B cell (primary cell): Measurements from ENCODE around the gene YJEFN3. TPM values are rescaled to one million over a fixed set of nuclear protein-coding genes. Genes with fewer than 3 reads are reported as not detected.

Experiments
- ATAC-seq: fragments of 200-7000 bp; cut with Tn5 transposase; one replicate; pipeline ENCODE4 v1.10.0; 2021; ENCODE audit warnings: low read depth, mild to moderate bottlenecking, moderate number of reproducible peaks, moderate library complexity
- CTCF ChIA-PET: fragments of 350-600 bp; sonication (Branson Sonifier 250); formaldehyde crosslinking; loops from one replicate; lab custom pipeline; 2021; ENCODE audit warnings: antibody characterized with exemption, inconsistent platforms; lab: Charles Lee
- POLR2A ChIA-PET: fragments of 350-600 bp; sonication (Branson Sonifier 250); formaldehyde crosslinking; loops from one replicate; lab custom pipeline; 2021; ENCODE audit warnings: antibody characterized with exemption; lab: Charles Lee
- DNase-seq: peaks from one replicate; pipeline ENCODE4 v3.0.0; 2013
- H2AFZ ChIP-seq: 2 replicates; pipeline ENCODE4 v1.6.1; 2012; ENCODE audit warnings: mild to moderate bottlenecking, low read depth, low read length; ENCODE audit not compliant: insufficient read depth, poor library complexity, severe bottlenecking
- H3K27ac ChIP-seq, 2 donors: 1 replicate in 1 of 2; 2 replicates in 1 of 2; pipeline ENCODE4 v1.5.1; 2012 to 2013; ENCODE audit warnings: low read length in 2 of 2, mild to moderate bottlenecking in 2 of 2, moderate library complexity in 1 of 2
- H3K27me3 ChIP-seq, 4 experiments: fragments of 200-600 bp in 1 of 4; sonication (generic) in 1 of 4; replicated peaks in 1 of 4; 1 replicate in 2 of 4; 2 replicates in 2 of 4; pipeline versions ENCODE4 v1.6.1 to v1.7.0; 2013 to 2016; ENCODE audit warnings: low read length in 3 of 4, mild to moderate bottlenecking in 2 of 4, mixed read lengths in 1 of 4, moderate library complexity in 1 of 4; ENCODE audit not compliant: insufficient read depth in 4 of 4, control insufficient read depth in 3 of 4; ENCODE audit errors: control extremely low read depth in 1 of 4
- H3K36me3 ChIP-seq, 2 experiments: replicated peaks in 1 of 2; 1 replicate in 1 of 2; 2 replicates in 1 of 2; pipeline versions ENCODE4 v1.6.1 to v1.7.1; 2013; ENCODE audit warnings: low read length in 1 of 2; ENCODE audit not compliant: insufficient read depth in 2 of 2, control insufficient read depth in 1 of 2; ENCODE audit errors: control extremely low read depth in 1 of 2, extremely low read depth in 1 of 2
- H3K4me1 ChIP-seq, 2 donors: fragments of 200-600 bp in 1 of 2; sonication (generic) in 1 of 2; 1 replicate in 1 of 2; 2 replicates in 1 of 2; pipeline versions ENCODE4 v1.5.1 to v1.6.1; 2013 to 2017; ENCODE audit warnings: low read length in 2 of 2; ENCODE audit not compliant: control insufficient read depth in 2 of 2, insufficient read depth in 2 of 2
- H3K4me2 ChIP-seq: replicated peaks from 2 replicates; pipeline ENCODE3; 2012; ENCODE audit warnings: mild to moderate bottlenecking, low read depth, low read length; ENCODE audit not compliant: poor library complexity, severe bottlenecking
- H3K4me3 ChIP-seq, 5 experiments: fragments of 200-600 bp in 1 of 5; sonication (generic) in 1 of 5; 1 replicate in 3 of 5; 2 replicates in 2 of 5; pipeline versions ENCODE4 v1.5.1 to v1.7.0; 2011 to 2016; ENCODE audit warnings: low read length in 4 of 5, mild to moderate bottlenecking in 4 of 5, low read depth in 2 of 5, control low read depth in 1 of 5, moderate library complexity in 1 of 5; ENCODE audit not compliant: insufficient read depth in 1 of 5; ENCODE audit errors: control extremely low read depth in 1 of 5, extremely low read depth in 1 of 5
- H3K79me2 ChIP-seq: fragments of 200-600 bp; sonication (generic); one replicate; pipeline ENCODE4 v1.6.0; 2016; ENCODE audit warnings: low read length; ENCODE audit not compliant: control insufficient read depth, insufficient read depth
- H3K9ac ChIP-seq: fragments of 200-600 bp; sonication (generic); 2 replicates; pipeline ENCODE4 v1.6.1; 2017; ENCODE audit warnings: mild to moderate bottlenecking, low read length, moderate library complexity
- H3K9me3 ChIP-seq, 3 donors: one replicate each; pipeline versions ENCODE4 v1.6.1 to v1.7.1; 2013; ENCODE audit warnings: low read length in 2 of 3; ENCODE audit not compliant: control insufficient read depth in 2 of 3, insufficient read depth in 1 of 3; ENCODE audit errors: control extremely low read depth in 1 of 3
- H4K20me1 ChIP-seq: 2 replicates; pipeline ENCODE4 v1.6.0; 2012; ENCODE audit warnings: mild to moderate bottlenecking, low read length; ENCODE audit not compliant: insufficient read depth, control insufficient read depth, poor library complexity, severe bottlenecking
- H3K27ac Mint-ChIP-seq: one replicate; pipeline ENCODE4 v1.8.0; 2021; ENCODE audit warnings: mixed read lengths
- H3K27me3 Mint-ChIP-seq: one replicate; pipeline ENCODE4 v1.8.0; 2021; ENCODE audit warnings: mixed read lengths
- H3K4me1 Mint-ChIP-seq: one replicate; pipeline ENCODE4 v1.8.0; 2021; ENCODE audit warnings: mixed read lengths
- H3K4me3 Mint-ChIP-seq: one replicate; pipeline ENCODE4 v1.8.0; 2021; ENCODE audit warnings: mixed read lengths
- H3K9me3 Mint-ChIP-seq: one replicate; pipeline ENCODE4 v1.8.0; 2022; ENCODE audit warnings: mixed read lengths; ENCODE audit not compliant: insufficient read depth
- CTCF ChIP-seq: fragments of 200-600 bp; IDR thresholded peaks from one replicate; pipeline ENCODE4 v1.8.0; 2022; ENCODE audit warnings: antibody characterized with exemption, mild to moderate bottlenecking
- EZH2 ChIP-seq: IDR thresholded peaks from 2 replicates; pipeline ENCODE4 v1.6.1; 2012; ENCODE audit warnings: borderline replicate concordance, low read depth, mild to moderate bottlenecking, moderate library complexity, low read length; ENCODE audit not compliant: insufficient read depth, poor library complexity, severe bottlenecking
- WGBS: methylation state at CpG from one replicate; pipeline ENCODE4 v1.1.5; 2013; ENCODE audit warnings: missing lambda C conversion rate; ENCODE audit not compliant: insufficient coverage; 5-methylcytosine and 5-hydroxymethylcytosine counted together
- intact Hi-C: fragments of 100-400 bp; cut with micrococcal nuclease; formaldehyde crosslinking; loops from one replicate; pipeline ENCODE4 v1.10.0; 2022
- polyA plus RNA-seq: library from polyadenylated mRNA; depleted of rRNA; stranded (reverse); fragments of >200 nt; gene quantifications from 2 replicates; pipeline ENCODE4 v1.2.3, GENCODE V29; 2012
- total RNA-seq, 2 donors: library from RNA; stranded (reverse); fragments of 120-200 nt in 1 of 2; gene quantifications; 1 replicate in 1 of 2; 2 replicates in 1 of 2; pipeline versions ENCODE4 v1.2.3 to v1.2.4, GENCODE V29; 2013 to 2022

The YJEFN3 gene
- total and polyA plus RNA-seq, 2 donors (not counting 1 experiment from before 2014, with no cell fraction given) = 7.1 to 8.8 TPM

GRCh38 chr19:19566306-19566705 is 37.6 kb downstream of the YJEFN3 start:
- Mint-ChIP-seq H3K4me1 (no peaks in the 10 kb centered on the region), H3K4me3 (no peak overlapping the region), H3K9me3 (no peaks in the 10 kb centered on the region), H3K27ac (no peak overlapping the region), H3K27me3 (no peaks in the 10 kb centered on the region)
- Histone ChIP-seq H3K9ac (no peak overlapping the region), H3K27ac (no peak overlapping the region), H4K20me1 (no peaks in the 10 kb centered on the region), H3K4me1 (no peaks in the 10 kb centered on the region), H3K4me2 (no peak overlapping the region), H3K4me3 (no peak overlapping the region), H3K27me3 (no peaks in the 10 kb centered on the region), H2AFZ (no peak overlapping the region), H3K9me3 (peaks cover 0 to 14% (median 0%) of the 10 kb centered on the region in 3 donors), H3K36me3 (no peaks in the 10 kb centered on the region), H3K79me2 (no peaks in the 10 kb centered on the region)
- DNase-seq (no peak), ATAC-seq (no peak)
- WGBS = 70% methylated on average over 2 of the region's 7 CpGs
- TF ChIP-seq EZH2 = no peak
- TF ChIP-seq CTCF = no peak
- ChIA-PET POLR2A (no interaction called here), CTCF (interaction anchor here (0.9 kb wide), 1 partner anchor 12 kb away, joined by 7 read pairs; no protein-coding TSS in a partner anchor)
- intact Hi-C loops = no loop called here

- no peaks in the 10 kb centered on the region for H4K20me1 ChIP-seq
- no peak overlapping the region for H3K4me2 ChIP-seq
- H3K79me2 ChIP-seq = no peaks in the 10 kb centered on the region
- CTCF ChIA-PET = interaction anchor here (1.1 kb wide), 1 partner anchor 35 kb away, joined by 3 read pairs; no protein-coding TSS in a partner anchor
- DNase-seq = no peak
- no peaks in the 10 kb centered on the region for H3K36me3 ChIP-seq
- POLR2A ChIA-PET = no interaction called here
- Mint-ChIP-seq H3K27ac (no peak overlapping the region), H3K27me3 (no peaks in the 10 kb centered on the region), H3K4me3 (no peak overlapping the region), H3K9me3 (no peaks in the 10 kb centered on the region), H3K4me1 (no peaks in the 10 kb centered on the region)
- TF ChIP-seq CTCF = no peak
- no peak for TF ChIP-seq EZH2
- peaks cover 0 to 14% (median 0%) of the 10 kb centered on the region in 3 donors for H3K9me3 ChIP-seq
- no peak overlapping the region for H2AFZ ChIP-seq
- H3K4me1 ChIP-seq = no peaks in the 10 kb centered on the region
- 93% methylated on average over 3 of the region's 3 CpGs for WGBS
- H3K4me3 ChIP-seq = no peak overlapping the region
- H3K9ac ChIP-seq = no peak overlapping the region
- intact Hi-C loops = no loop called here
- H3K27me3 ChIP-seq = no peaks in the 10 kb centered on the region
- H3K27ac ChIP-seq = no peak overlapping the region
- no peak for ATAC-seq
These were observed 38.7 kb downstream of the YJEFN3 start for GRCh38 chr19:19567391-19567790.
